SK-N-SH (cell line): ENCODE results near the gene RFX2. TPM values are rescaled to one million over a fixed set of nuclear protein-coding genes. Genes with fewer than 3 reads are reported as not detected.

ENCODE experiments used
- CTCF ChIA-PET: fragments of 300-600, 350-600 bp; formaldehyde crosslinking; extraction: SDS; loops from one replicate; lab custom pipeline; 2021; lab: Yijun Ruan, JAX
- POLR2A ChIA-PET: fragments of 350-600 bp; sonication (Branson Sonifier 250); formaldehyde crosslinking; extraction: SDS; loops from one replicate; lab custom pipeline; 2020; ENCODE audit warnings: antibody characterized with exemption, inconsistent platforms; lab: Yijun Ruan, JAX
- DNase-seq: peaks from one replicate; pipeline ENCODE4 v3.0.0; 2012
- H2AFZ ChIP-seq: fragments of 200-600 bp; sonication (generic); 2 replicates; pipeline ENCODE4 v1.8.1; 2016; ENCODE audit warnings: antibody characterized with exemption, mild to moderate bottlenecking, low read depth
- H3F3A ChIP-seq: fragments of 200-600 bp; sonication (generic); replicated peaks from 2 replicates; pipeline ENCODE3; 2016; ENCODE audit warnings: antibody characterized with exemption, mild to moderate bottlenecking; ENCODE audit not compliant: insufficient read depth
- H3K27ac ChIP-seq, 2 experiments: fragments of 200-500 bp in 1 of 2; fragments of 200-600 bp in 1 of 2; sonication (Bioruptor generic) in 1 of 2; sonication (generic), shearing (Covaris generic) in 1 of 2; 2 replicates each; pipeline versions ENCODE4 v1.5.1 to v1.6.1; 2014 to 2016; ENCODE audit warnings: low read depth in 2 of 2, inconsistent platforms in 1 of 2, low read length in 1 of 2, mild to moderate bottlenecking in 1 of 2, mixed read lengths in 1 of 2
- H3K27me3 ChIP-seq: fragments of 200-600 bp; sonication (generic), shearing (Covaris generic); 2 replicates; pipeline ENCODE4 v1.6.1; 2016; ENCODE audit warnings: mixed run types; ENCODE audit not compliant: insufficient read depth
- H3K36me3 ChIP-seq, 2 experiments: fragments of 200-500 bp in 1 of 2; fragments of 200-600 bp in 1 of 2; sonication (Bioruptor generic) in 1 of 2; sonication (generic) in 1 of 2; replicated peaks in 1 of 2; 2 replicates each; pipeline versions ENCODE3 to v1.5.1; 2014 to 2016; ENCODE audit warnings: low read length in 1 of 2, mild to moderate bottlenecking in 1 of 2; ENCODE audit not compliant: insufficient read depth in 2 of 2, control insufficient read depth in 1 of 2
- H3K4me1 ChIP-seq, 2 experiments: fragments of 200-500 bp in 1 of 2; fragments of 200-600 bp in 1 of 2; sonication (Bioruptor generic) in 1 of 2; sonication (generic), shearing (Covaris generic) in 1 of 2; 2 replicates each; pipeline versions ENCODE4 v1.5.1 to v1.6.1; 2014 to 2016; ENCODE audit warnings: low read depth in 1 of 2, low read length in 1 of 2, mixed run types in 1 of 2; ENCODE audit not compliant: insufficient read depth in 2 of 2, control insufficient read depth in 1 of 2
- H3K4me2 ChIP-seq: fragments of 200-600 bp; sonication (generic), shearing (Covaris generic); 2 replicates; pipeline ENCODE4 v1.6.1; 2017; ENCODE audit warnings: mixed run types
- H3K4me3 ChIP-seq, 2 experiments: fragments of 200-500 bp in 1 of 2; fragments of 200-600 bp in 1 of 2; sonication (Bioruptor generic) in 1 of 2; sonication (generic), shearing (Covaris generic) in 1 of 2; 2 replicates each; pipeline versions ENCODE4 v1.5.1 to v1.8.1; 2014 to 2016; ENCODE audit warnings: low read depth in 2 of 2, inconsistent platforms in 1 of 2, low read length in 1 of 2, mild to moderate bottlenecking in 1 of 2, mixed read lengths in 1 of 2, moderate library complexity in 1 of 2
- H3K79me2 ChIP-seq: fragments of 200-600 bp; sonication (generic); 2 replicates; pipeline ENCODE4 v1.8.1; 2017; ENCODE audit warnings: mild to moderate bottlenecking; ENCODE audit not compliant: insufficient read depth
- H3K9ac ChIP-seq: fragments of 200-600 bp; sonication (generic); 2 replicates; pipeline ENCODE4 v1.6.1; 2017; ENCODE audit warnings: mixed run types
- H3K9me2 ChIP-seq: fragments of 200-600 bp; sonication (generic); 2 replicates; pipeline ENCODE4 v1.6.1; 2017; ENCODE audit warnings: mixed run types
- H3K9me3 ChIP-seq: fragments of 200-600 bp; sonication (generic); 2 replicates; pipeline ENCODE4 v1.6.1; 2017; ENCODE audit warnings: mixed run types, mild to moderate bottlenecking, moderate library complexity
- H4K20me1 ChIP-seq: fragments of 200-600 bp; sonication (generic); 2 replicates; pipeline ENCODE4 v1.6.1; 2017; ENCODE audit warnings: mild to moderate bottlenecking, mixed run types; ENCODE audit not compliant: insufficient read depth
- CHD2 ChIP-seq: fragments of 150-350 bp; IDR thresholded peaks from 2 replicates; pipeline ENCODE4 v1.6.1; 2018; ENCODE audit warnings: low read length; ENCODE audit not compliant: partially characterized antibody
- FOSL2 ChIP-seq: IDR thresholded peaks from 2 replicates; pipeline ENCODE4 v1.4.0; 2012; ENCODE audit warnings: low read depth, mild to moderate bottlenecking, moderate library complexity, borderline replicate concordance
- FOXJ3 ChIP-seq: sonication (generic); formaldehyde crosslinking; IDR thresholded peaks from 2 replicates; pipeline ENCODE4 v1.5.1; 2020; ENCODE audit warnings: mild to moderate bottlenecking, missing genetic modification reagents
- GATA2 ChIP-seq: sonication (generic); formaldehyde crosslinking; IDR thresholded peaks from 2 replicates; pipeline ENCODE4 v1.5.0; 2020; ENCODE audit warnings: mild to moderate bottlenecking, missing genetic modification reagents
- JUND ChIP-seq: IDR thresholded peaks from 2 replicates; pipeline ENCODE4 v1.4.0; 2012
- MEF2A ChIP-seq: IDR thresholded peaks from 2 replicates; pipeline ENCODE4 v1.4.0; 2012; ENCODE audit warnings: low read depth, borderline replicate concordance
- MXI1 ChIP-seq: IDR thresholded peaks from 2 replicates; pipeline ENCODE4 v1.6.1; 2012; ENCODE audit warnings: mild to moderate bottlenecking, low read depth, low read length, improper control_type of control experiment
- NFIC ChIP-seq: IDR thresholded peaks from 2 replicates; pipeline ENCODE4 v1.4.0; 2012; ENCODE audit warnings: borderline replicate concordance
- RAD21 ChIP-seq: IDR thresholded peaks from 2 replicates; pipeline ENCODE4 v1.6.1; 2012; ENCODE audit warnings: mild to moderate bottlenecking, low read length
- RCOR1 ChIP-seq: fragments of 150-350 bp; IDR thresholded peaks from 2 replicates; pipeline ENCODE4 v1.6.1; 2017; ENCODE audit warnings: antibody characterized with exemption, low read length
- RFX5 ChIP-seq: IDR thresholded peaks from 2 replicates; pipeline ENCODE4 v1.6.1; 2012; ENCODE audit warnings: mild to moderate bottlenecking, improper control_type of control experiment, low read length
- SMC3 ChIP-seq: IDR thresholded peaks from 2 replicates; pipeline ENCODE4 v1.6.1; 2012; ENCODE audit warnings: low read depth, low read length, improper control_type of control experiment
- TCF12 ChIP-seq: IDR thresholded peaks from 2 replicates; pipeline ENCODE4 v1.4.0; 2012
- TEAD4 ChIP-seq: IDR thresholded peaks from 2 replicates; pipeline ENCODE4 v1.4.0; 2012; ENCODE audit warnings: mild to moderate bottlenecking, borderline replicate concordance; ENCODE audit not compliant: insufficient read depth
- WGBS: methylation state at CpG from one replicate; pipeline ENCODE4 v1.1.6; 2017; ENCODE audit warnings: low lambda C conversion rate; 5-methylcytosine and 5-hydroxymethylcytosine counted together
- polyA plus RNA-seq, 3 experiments: library from polyadenylated mRNA; depleted of rRNA; stranded (reverse); fragments of >200 nt; gene quantifications; 2 replicates each; pipeline ENCODE4 v1.2.3, GENCODE V29; 2012
- TF ChIP-seq, protein P1 (sequence below): fragments of 200-600 bp; sonication (generic); IDR thresholded peaks from 2 replicates; pipeline ENCODE4 v1.6.1; 2017; ENCODE audit warnings: antibody characterized with exemption, mild to moderate bottlenecking, moderate library complexity

RFX2 gene
- polyA plus RNA-seq, 1 of the 3 experiments (the other 2 are of a cell fraction) = 12.6 TPM

DNA sequence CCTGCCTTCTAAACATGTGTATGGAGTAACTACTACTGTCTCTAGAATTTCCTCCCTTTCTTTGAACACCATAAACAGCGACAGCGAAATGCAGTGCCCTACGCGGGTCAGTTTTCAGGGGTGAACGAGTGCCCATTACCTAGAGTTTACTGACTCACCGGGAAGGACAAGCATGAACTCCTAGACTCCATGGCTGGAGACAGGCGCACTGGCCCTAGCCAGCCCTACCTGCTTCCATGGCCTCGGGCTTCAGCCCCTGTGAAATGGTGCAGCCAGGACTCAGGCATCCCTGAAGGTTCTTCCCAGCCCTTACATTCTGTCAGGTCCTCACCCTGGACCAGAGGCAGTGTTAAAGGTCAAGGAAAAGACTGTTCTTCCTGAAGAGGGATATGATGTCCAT, 140.8 kb downstream of the RFX2 start:
- TF ChIP-seq JUND (no peak), MEF2A (no peak)
- TF ChIP-seq, protein P1, sequence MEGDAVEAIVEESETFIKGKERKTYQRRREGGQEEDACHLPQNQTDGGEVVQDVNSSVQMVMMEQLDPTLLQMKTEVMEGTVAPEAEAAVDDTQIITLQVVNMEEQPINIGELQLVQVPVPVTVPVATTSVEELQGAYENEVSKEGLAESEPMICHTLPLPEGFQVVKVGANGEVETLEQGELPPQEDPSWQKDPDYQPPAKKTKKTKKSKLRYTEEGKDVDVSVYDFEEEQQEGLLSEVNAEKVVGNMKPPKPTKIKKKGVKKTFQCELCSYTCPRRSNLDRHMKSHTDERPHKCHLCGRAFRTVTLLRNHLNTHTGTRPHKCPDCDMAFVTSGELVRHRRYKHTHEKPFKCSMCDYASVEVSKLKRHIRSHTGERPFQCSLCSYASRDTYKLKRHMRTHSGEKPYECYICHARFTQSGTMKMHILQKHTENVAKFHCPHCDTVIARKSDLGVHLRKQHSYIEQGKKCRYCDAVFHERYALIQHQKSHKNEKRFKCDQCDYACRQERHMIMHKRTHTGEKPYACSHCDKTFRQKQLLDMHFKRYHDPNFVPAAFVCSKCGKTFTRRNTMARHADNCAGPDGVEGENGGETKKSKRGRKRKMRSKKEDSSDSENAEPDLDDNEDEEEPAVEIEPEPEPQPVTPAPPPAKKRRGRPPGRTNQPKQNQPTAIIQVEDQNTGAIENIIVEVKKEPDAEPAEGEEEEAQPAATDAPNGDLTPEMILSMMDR = no peak
- no peak overlapping the region for H3K4me2 ChIP-seq
- no peak for DNase-seq
- H3K4me3 ChIP-seq = no peak overlapping the region
- H4K20me1 ChIP-seq = peaks cover 92% of the 10 kb centered on the region
- H3K27me3 ChIP-seq = no peaks in the 10 kb centered on the region
- CTCF ChIA-PET = interaction anchor here (4.0 kb wide), 1 partner anchor 53 kb away, joined by 35 read pairs; no protein-coding TSS in a partner anchor
- peaks cover 0 to 21% of the 10 kb centered on the region in 2 experiments; a peak in 1 of 4 replicates for H3K4me1 ChIP-seq
- H3K36me3 ChIP-seq = peaks cover 6 to 44% of the 10 kb centered on the region in 2 experiments
- no peak overlapping the region; a peak in 1 of 4 replicates for H3K27ac ChIP-seq
- H2AFZ ChIP-seq = no peak overlapping the region
- no peak overlapping the region for H3K9ac ChIP-seq
- no peaks in the 10 kb centered on the region for H3K9me2 ChIP-seq
- no peaks in the 10 kb centered on the region for H3K9me3 ChIP-seq
- WGBS = 100% methylated on average over 6 of the region's 8 CpGs
- peaks cover 100% of the 10 kb centered on the region for H3K79me2 ChIP-seq
- POLR2A ChIA-PET = no interaction called here
- peaks cover 5% of the 10 kb centered on the region for H3F3A ChIP-seq

DNA sequence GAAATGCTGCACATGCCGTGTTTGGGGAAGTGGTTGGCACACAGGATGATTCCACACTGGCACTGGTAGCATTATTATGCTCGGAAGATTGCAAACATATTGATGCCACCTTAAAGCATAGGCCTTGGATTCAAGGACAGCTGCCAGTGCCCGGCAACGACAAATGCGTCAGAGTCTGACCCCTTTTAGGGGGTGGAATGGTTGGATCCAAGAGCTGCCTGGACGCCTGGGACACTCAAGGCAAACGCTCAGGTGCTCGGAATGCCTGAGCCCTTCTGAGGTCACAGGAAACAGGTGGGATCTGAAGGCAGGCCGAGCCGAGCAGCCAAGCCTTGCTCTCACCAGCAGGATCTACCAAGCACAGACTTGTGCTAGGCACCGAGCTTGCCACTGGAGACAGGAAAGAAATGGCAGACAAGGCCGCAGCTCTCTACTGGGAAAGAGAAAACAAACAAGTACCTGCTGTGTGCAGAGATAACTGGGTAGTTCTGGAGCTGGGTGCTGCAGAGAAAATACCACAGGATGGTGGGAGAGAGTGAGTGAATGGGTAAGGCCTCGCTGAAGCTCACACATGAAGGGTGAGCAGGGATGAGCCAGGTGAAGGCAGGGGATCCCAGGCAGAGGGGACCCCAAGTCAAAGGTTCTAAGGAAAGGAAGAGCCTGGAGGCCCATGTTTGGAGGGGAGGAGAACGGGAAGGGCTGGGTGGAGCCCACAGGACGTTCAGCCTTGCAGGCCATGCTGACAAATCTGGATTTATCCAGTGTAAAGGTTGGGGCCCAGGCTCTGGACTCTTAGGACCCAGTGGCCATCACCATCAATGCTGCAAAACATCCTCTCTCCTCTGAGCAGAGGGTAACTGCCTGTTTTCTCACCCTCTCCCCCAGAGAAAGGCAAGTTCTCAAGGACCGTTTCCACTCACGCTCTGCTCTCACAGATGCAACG, 141.6 kb downstream of the RFX2 start:
- Histone ChIP-seq H3K36me3 (peaks cover 1 to 37% of the 10 kb centered on the region in 2 experiments), H3K4me2 (no peak overlapping the region), H3K79me2 (peaks cover 100% of the 10 kb centered on the region), H3K9ac (no peak overlapping the region), H3K9me2 (no peaks in the 10 kb centered on the region), H3F3A (peaks cover 5% of the 10 kb centered on the region), H3K9me3 (no peaks in the 10 kb centered on the region), H3K4me1 (peaks cover 0 to 25% of the 10 kb centered on the region in 2 experiments; a peak in 1 of 4 replicates), H2AFZ (no peak overlapping the region), H3K4me3 (no peak overlapping the region)
- no peak for DNase-seq
- POLR2A ChIA-PET = interaction anchor here (1.0 to 1.2 kb wide), 2 partner anchors 18 to 31 kb away, joined by 3 to 4 read pairs; no protein-coding TSS in a partner anchor
- TF ChIP-seq RFX5 (no peak), NFIC (no peak), SMC3 (no peak), CHD2 (no peak), RAD21 (no peak), MXI1 (no peak), TCF12 (no peak), GATA2 (CRISPR knock-in tag) (no peak), FOSL2 (no peak), RCOR1 (no peak), TEAD4 (no peak), FOXJ3 (no peak)
- TF ChIP-seq, all 33 proteins: peak for 0
- 84% methylated on average over 18 of the region's 18 CpGs for WGBS
- peaks cover 92% of the 10 kb centered on the region for H4K20me1 ChIP-seq
- H3K27ac ChIP-seq = peak overlapping the region in 1 of 2 experiments; percentile 73; a peak in 2 of 4 replicates
- no peaks in the 10 kb centered on the region for H3K27me3 ChIP-seq
- CTCF ChIA-PET = interaction anchor here (0.7 to 5.2 kb wide), 28 partner anchors 9 to 174 kb away, joined by 3 to 67 read pairs (median 6); partner anchors contain the start of gene RANBP3
